ENCODE measurements around the gene TRIM26.
A peak's percentile ranks its signal among the peaks of the same experiment; 100 is the strongest.
"Not testable (repeated sequence)": the region's sequence is repeated elsewhere in the genome, so short reads cannot be mapped to it uniquely, and the experiment has no call there.

Gene TRIM26

GRCh38 chr6:30258204-30258603 lies 45.0 kb upstream of the TRIM26 start:
- Histone ChIP-seq H2BK120ac (ENCODE audit: low read depth, low read length) (no peak overlapping the region), H2BK5ac (ENCODE audit: low read depth, low read length, poor library complexity, severe bottlenecking) (no peak overlapping the region), H3K27me3 (ENCODE audit: control insufficient read depth in 1 of 2, insufficient read depth in 1 of 2, low read length in 2 of 2) (peaks cover 0 to 5% of the 10 kb centered on the region in 2 experiments), H3K9ac (ENCODE audit: low read length) (no peak overlapping the region), H3K27ac (ENCODE audit: low read length, poor library complexity, severe bottlenecking) (no peak overlapping the region), H3K79me1 (replicated peaks; ENCODE audit: low read length, poor library complexity, severe bottlenecking) (peaks cover 5% of the 10 kb centered on the region), H3K4me1 (ENCODE audit: control insufficient read depth, insufficient read depth, low read depth, low read length) (peaks cover 9% of the 10 kb centered on the region), H3K9me3 (ENCODE audit: control insufficient read depth, low read length) (no peaks in the 10 kb centered on the region), H2BK15ac (ENCODE audit: low read depth, poor library complexity, severe bottlenecking) (no peak overlapping the region), H4K91ac (ENCODE audit: low read length) (no peak overlapping the region), H3K4ac (ENCODE audit: low read depth in 1 of 2, low read length in 2 of 2) (no peak overlapping the region), H4K8ac (ENCODE audit: low read length) (peak overlapping the region; percentile 73), H3K4me3 (ENCODE audit: insufficient read depth in 1 of 2, low read depth in 1 of 2, low read length in 2 of 2) (no peak overlapping the region), H2AK5ac (ENCODE audit: low read length, severe bottlenecking) (no peak overlapping the region), H3K23ac (ENCODE audit: low read length in 2 of 2) (peak overlapping the region in 1 of 2 experiments; percentile 66), H3K4me2 (ENCODE audit: low read length, poor library complexity, severe bottlenecking) (no peak overlapping the region), H3K18ac (ENCODE audit: low read depth in 1 of 2, low read length in 2 of 2) (no peak overlapping the region), H2BK12ac (ENCODE audit: low read length in 2 of 2) (no peak overlapping the region), H3K36me3 (ENCODE audit: control insufficient read depth in 1 of 2, insufficient read depth in 2 of 2, low read depth in 1 of 2, low read length in 2 of 2) (peaks cover 3 to 9% of the 10 kb centered on the region in 2 experiments), H3K14ac (ENCODE audit: low read length in 2 of 2) (no peak overlapping the region), H2AFZ (ENCODE audit: low read depth, low read length) (no peak overlapping the region)
- DNase-seq = no peak
- WGBS = 79% methylated on average over 3 of the region's 3 CpGs

GRCh38 chr6:30252417-30252816 lies 39.2 kb upstream of the TRIM26 start:
- 100% methylated on average over 1 of the region's 1 CpG for WGBS
- not testable (repeated sequence) for H3K4ac ChIP-seq (ENCODE audit: low read depth in 1 of 2, low read length in 2 of 2); H3K9ac ChIP-seq (ENCODE audit: low read length); H3K4me1 ChIP-seq (ENCODE audit: control insufficient read depth, insufficient read depth, low read depth, low read length); DNase-seq; H4K8ac ChIP-seq (ENCODE audit: low read length); H3K27ac ChIP-seq (ENCODE audit: low read length, poor library complexity, severe bottlenecking); H2AFZ ChIP-seq (ENCODE audit: low read depth, low read length); H2BK5ac ChIP-seq (ENCODE audit: low read depth, low read length, poor library complexity, severe bottlenecking); H2BK120ac ChIP-seq (ENCODE audit: low read depth, low read length); H2BK12ac ChIP-seq (ENCODE audit: low read length in 2 of 2); H2BK15ac ChIP-seq (ENCODE audit: low read depth, poor library complexity, severe bottlenecking); H3K14ac ChIP-seq (ENCODE audit: low read length in 2 of 2); H3K4me3 ChIP-seq (ENCODE audit: insufficient read depth in 1 of 2, low read depth in 1 of 2, low read length in 2 of 2); H4K91ac ChIP-seq (ENCODE audit: low read length); H2AK5ac ChIP-seq (ENCODE audit: low read length, severe bottlenecking); H3K79me1 ChIP-seq (replicated peaks; ENCODE audit: low read length, poor library complexity, severe bottlenecking); H3K9me3 ChIP-seq (ENCODE audit: control insufficient read depth, low read length); H3K23ac ChIP-seq (ENCODE audit: low read length in 2 of 2); H3K4me2 ChIP-seq (ENCODE audit: low read length, poor library complexity, severe bottlenecking); H3K18ac ChIP-seq (ENCODE audit: low read depth in 1 of 2, low read length in 2 of 2); H3K36me3 ChIP-seq (ENCODE audit: control insufficient read depth in 1 of 2, insufficient read depth in 2 of 2, low read depth in 1 of 2, low read length in 2 of 2); H3K27me3 ChIP-seq (ENCODE audit: control insufficient read depth in 1 of 2, insufficient read depth in 1 of 2, low read length in 2 of 2)

DNA sequence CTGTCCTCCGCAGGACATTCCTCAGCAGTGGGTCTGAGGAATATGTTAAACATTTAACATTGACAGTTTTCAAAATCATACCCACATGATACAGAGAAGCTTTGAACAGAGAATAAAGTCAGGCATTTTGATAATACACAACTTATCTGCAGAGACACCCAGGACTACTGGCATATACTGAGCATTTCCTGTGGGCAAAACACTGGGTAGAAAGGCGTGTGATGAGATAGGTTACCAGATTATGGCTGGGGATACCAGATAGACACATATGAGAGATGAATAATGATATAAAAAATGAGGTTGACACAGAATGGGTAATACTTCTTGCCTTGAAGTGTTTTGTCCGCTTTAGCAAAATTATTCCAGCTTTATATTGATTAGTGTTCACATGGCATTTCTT lies 31.4 kb upstream of the TRIM26 start:
- Histone ChIP-seq H3K9me3 (ENCODE audit: control insufficient read depth, low read length) (no peaks in the 10 kb centered on the region), H4K91ac (ENCODE audit: low read length) (no peak overlapping the region), H3K23ac (ENCODE audit: low read length in 2 of 2) (no peak overlapping the region), H3K18ac (ENCODE audit: low read depth in 1 of 2, low read length in 2 of 2) (no peak overlapping the region), H3K4me1 (ENCODE audit: control insufficient read depth, insufficient read depth, low read depth, low read length) (no peaks in the 10 kb centered on the region), H2AFZ (ENCODE audit: low read depth, low read length) (no peak overlapping the region), H3K4ac (ENCODE audit: low read depth in 1 of 2, low read length in 2 of 2) (no peak overlapping the region), H4K8ac (ENCODE audit: low read length) (no peak overlapping the region), H2BK120ac (ENCODE audit: low read depth, low read length) (no peak overlapping the region), H3K27me3 (ENCODE audit: control insufficient read depth in 1 of 2, insufficient read depth in 1 of 2, low read length in 2 of 2) (no peaks in the 10 kb centered on the region), H2BK12ac (ENCODE audit: low read length in 2 of 2) (no peak overlapping the region), H3K9ac (ENCODE audit: low read length) (no peak overlapping the region), H3K27ac (ENCODE audit: low read length, poor library complexity, severe bottlenecking) (no peak overlapping the region), H2BK5ac (ENCODE audit: low read depth, low read length, poor library complexity, severe bottlenecking) (no peak overlapping the region), H3K36me3 (ENCODE audit: control insufficient read depth in 1 of 2, insufficient read depth in 2 of 2, low read depth in 1 of 2, low read length in 2 of 2) (no peaks in the 10 kb centered on the region), H2BK15ac (ENCODE audit: low read depth, poor library complexity, severe bottlenecking) (no peak overlapping the region), H3K79me1 (replicated peaks; ENCODE audit: low read length, poor library complexity, severe bottlenecking) (no peaks in the 10 kb centered on the region), H3K14ac (ENCODE audit: low read length in 2 of 2) (no peak overlapping the region), H3K4me2 (ENCODE audit: low read length, poor library complexity, severe bottlenecking) (no peak overlapping the region), H2AK5ac (ENCODE audit: low read length, severe bottlenecking) (no peak overlapping the region), H3K4me3 (ENCODE audit: insufficient read depth in 1 of 2, low read depth in 1 of 2, low read length in 2 of 2) (no peak overlapping the region)
- WGBS = 90% methylated on average over 1 of the region's 3 CpGs
- no peak for DNase-seq

- peak; percentile 16 for DNase-seq
- no peaks in the 10 kb centered on the region for H3K36me3 ChIP-seq (ENCODE audit: control insufficient read depth in 1 of 2, insufficient read depth in 2 of 2, low read depth in 1 of 2, low read length in 2 of 2)
- H3K4me3 ChIP-seq (ENCODE audit: insufficient read depth in 1 of 2, low read depth in 1 of 2, low read length in 2 of 2) = no peak overlapping the region
- H4K91ac ChIP-seq (ENCODE audit: low read length) = no peak overlapping the region
- H3K27me3 ChIP-seq (ENCODE audit: control insufficient read depth in 1 of 2, insufficient read depth in 1 of 2, low read length in 2 of 2) = peaks cover 11% of the 10 kb centered on the region in 2 experiments
- no peak overlapping the region for H4K8ac ChIP-seq (ENCODE audit: low read length)
- H3K18ac ChIP-seq (ENCODE audit: low read depth in 1 of 2, low read length in 2 of 2) = no peak overlapping the region
- H3K4me2 ChIP-seq (ENCODE audit: low read length, poor library complexity, severe bottlenecking) = no peak overlapping the region
- H2BK12ac ChIP-seq (ENCODE audit: low read length in 2 of 2) = no peak overlapping the region
- H3K27ac ChIP-seq (ENCODE audit: low read length, poor library complexity, severe bottlenecking) = no peak overlapping the region
- H2AFZ ChIP-seq (ENCODE audit: low read depth, low read length) = no peak overlapping the region
- no peaks in the 10 kb centered on the region for H3K4me1 ChIP-seq (ENCODE audit: control insufficient read depth, insufficient read depth, low read depth, low read length)
- H2BK5ac ChIP-seq (ENCODE audit: low read depth, low read length, poor library complexity, severe bottlenecking) = no peak overlapping the region
- H3K9me3 ChIP-seq (ENCODE audit: control insufficient read depth, low read length) = no peaks in the 10 kb centered on the region
- no peak overlapping the region for H3K23ac ChIP-seq (ENCODE audit: low read length in 2 of 2)
- H3K9ac ChIP-seq (ENCODE audit: low read length) = no peak overlapping the region
- no peaks in the 10 kb centered on the region for H3K79me1 ChIP-seq (replicated peaks; ENCODE audit: low read length, poor library complexity, severe bottlenecking)
- no peak overlapping the region for H3K4ac ChIP-seq (ENCODE audit: low read depth in 1 of 2, low read length in 2 of 2)
- H2BK15ac ChIP-seq (ENCODE audit: low read depth, poor library complexity, severe bottlenecking) = no peak overlapping the region
- no peak overlapping the region for H2AK5ac ChIP-seq (ENCODE audit: low read length, severe bottlenecking)
- H2BK120ac ChIP-seq (ENCODE audit: low read depth, low read length) = no peak overlapping the region
- 50% methylated on average over 6 of the region's 6 CpGs for WGBS
- no peak overlapping the region for H3K14ac ChIP-seq (ENCODE audit: low read length in 2 of 2)
Measured at GRCh38 chr6:30238178-30238795, 25.1 kb upstream of the TRIM26 start.

All from mesenchymal stem cell (in vitro differentiated cells and primary cell).